Activated T-helper 2 cell treated with anti-CD3 and anti-CD28 coated beads, Interferon-gamma antibody, Interleukin-2, Interleukin-4, amounts not matched to agents 10 μg/mL and 5 μg/mL and 100 μg/mL, durations not matched to agents 14 hours and 24 hours and 36 hours (primary cell): ENCODE results near the gene GLIPR1L2. TPM values are rescaled to one million over a fixed set of nuclear protein-coding genes. Genes with fewer than 3 reads are reported as not detected.
"Not testable (repeated sequence)": the region's sequence is repeated elsewhere in the genome, so short reads cannot be mapped to it uniquely, and the experiment has no call there.

ENCODE experiments used
- DNase-seq: peaks from one replicate; pipeline ENCODE4 v3.0.0; 2021; ENCODE audit warnings: low spot score
- H3K27ac Mint-ChIP-seq: one replicate; pipeline ENCODE4 v1.8.0; 2021; ENCODE audit warnings: mixed read lengths
- H3K27me3 Mint-ChIP-seq: one replicate; pipeline ENCODE4 v1.8.0; 2021; ENCODE audit warnings: low read depth, mixed read lengths
- H3K36me3 Mint-ChIP-seq: one replicate; pipeline ENCODE4 v1.8.0; 2021; ENCODE audit warnings: low read depth, mixed read lengths
- H3K4me1 Mint-ChIP-seq: one replicate; pipeline ENCODE4 v1.8.0; 2021; ENCODE audit warnings: low read depth, mixed read lengths
- H3K4me3 Mint-ChIP-seq: one replicate; pipeline ENCODE4 v1.8.0; 2021; ENCODE audit warnings: low read depth, mild to moderate bottlenecking, moderate library complexity, mixed read lengths
- H3K9me3 Mint-ChIP-seq: one replicate; pipeline ENCODE4 v1.8.0; 2021; ENCODE audit warnings: mixed read lengths
- intact Hi-C: fragments of 100-400 bp; cut with micrococcal nuclease; formaldehyde crosslinking; loops from one replicate; pipeline ENCODE4 v1.15.1; 2023
- total RNA-seq: library from RNA; stranded (reverse); gene quantifications from 2 replicates; pipeline ENCODE4 v1.2.3, GENCODE V29; 2022

Gene GLIPR1L2
- total RNA-seq, 1 donor from 2014 or later = not detected

- Mint-ChIP-seq H3K27me3 (peaks cover 26% of the 10 kb centered on the region), H3K36me3 (peaks cover 12% of the 10 kb centered on the region), H3K9me3 (peaks cover 28% of the 10 kb centered on the region), H3K4me1 (peaks cover 21% of the 10 kb centered on the region), H3K27ac (peak overlapping the region; percentile 23)
- H3K4me3 Mint-ChIP-seq, DNase-seq, intact Hi-C loops: not testable (repeated sequence)
These were observed 67.0 kb downstream of the GLIPR1L2 start for GRCh38 chr12:75457866-75458265.

GRCh38 chr12:75459755-75460154 is 68.9 kb downstream of the GLIPR1L2 start:
- Mint-ChIP-seq H3K27me3 (peaks cover 24% of the 10 kb centered on the region), H3K4me3 (no peak overlapping the region), H3K4me1 (peaks cover 21% of the 10 kb centered on the region), H3K27ac (no peak overlapping the region), H3K36me3 (peaks cover 12% of the 10 kb centered on the region), H3K9me3 (peaks cover 28% of the 10 kb centered on the region)
- DNase-seq = no peak
- intact Hi-C loops = no loop called here

- intact Hi-C loops = no loop called here
- Mint-ChIP-seq H3K36me3 (peaks cover 12% of the 10 kb centered on the region), H3K27me3 (peaks cover 20% of the 10 kb centered on the region), H3K27ac (no peak overlapping the region), H3K4me1 (peaks cover 21% of the 10 kb centered on the region), H3K4me3 (no peak overlapping the region), H3K9me3 (peaks cover 28% of the 10 kb centered on the region)
- DNase-seq = no peak
These were observed 69.3 kb downstream of the GLIPR1L2 start for GRCh38 chr12:75460204-75460603.

GRCh38 chr12:75471902-75472890 is 81.3 kb downstream of the GLIPR1L2 start:
- DNase-seq = no peak
- peaks cover 32% of the 10 kb centered on the region for H3K27me3 Mint-ChIP-seq
- no peaks in the 10 kb centered on the region for H3K9me3 Mint-ChIP-seq
- no peak overlapping the region for H3K27ac Mint-ChIP-seq
- no peak overlapping the region for H3K4me3 Mint-ChIP-seq
- peaks cover 7% of the 10 kb centered on the region for H3K4me1 Mint-ChIP-seq
- no peaks in the 10 kb centered on the region for H3K36me3 Mint-ChIP-seq
- intact Hi-C loops = no loop called here

GRCh38 chr12:75474116-75474515 is 83.2 kb downstream of the GLIPR1L2 start:
- Mint-ChIP-seq H3K4me3 (no peak overlapping the region), H3K9me3 (no peaks in the 10 kb centered on the region), H3K36me3 (no peaks in the 10 kb centered on the region), H3K27ac (no peak overlapping the region), H3K4me1 (peaks cover 20% of the 10 kb centered on the region), H3K27me3 (peaks cover 29% of the 10 kb centered on the region)
- no peak for DNase-seq
- intact Hi-C loops = no loop called here

GRCh38 chr12:75476071-75476470 is 85.2 kb downstream of the GLIPR1L2 start:
- H3K27me3 Mint-ChIP-seq = peaks cover 26% of the 10 kb centered on the region
- peaks cover 37% of the 10 kb centered on the region for H3K4me1 Mint-ChIP-seq
- intact Hi-C loops = loop anchor here (5.0 kb wide), 2 partner anchors 166 to 871 kb away; partner anchors contain the start of gene BBS10
- no peak overlapping the region for H3K4me3 Mint-ChIP-seq
- H3K27ac Mint-ChIP-seq = no peak overlapping the region
- no peak for DNase-seq
- no peaks in the 10 kb centered on the region for H3K9me3 Mint-ChIP-seq
- H3K36me3 Mint-ChIP-seq = no peaks in the 10 kb centered on the region

GRCh38 chr12:75477137-75477536 is 86.2 kb downstream of the GLIPR1L2 start:
- Mint-ChIP-seq H3K4me3 (no peak overlapping the region), H3K9me3 (no peaks in the 10 kb centered on the region), H3K36me3 (no peaks in the 10 kb centered on the region), H3K27ac (no peak overlapping the region), H3K4me1 (peaks cover 48% of the 10 kb centered on the region), H3K27me3 (peaks cover 18% of the 10 kb centered on the region)
- intact Hi-C loops = loop anchor here (5.0 kb wide), 2 partner anchors 165 to 870 kb away; partner anchors contain the start of gene BBS10
- DNase-seq = no peak

- Mint-ChIP-seq H3K27me3 (peaks cover 13% of the 10 kb centered on the region), H3K4me1 (peaks cover 57% of the 10 kb centered on the region), H3K4me3 (no peak overlapping the region), H3K27ac (peak overlapping the region; percentile 52), H3K9me3 (no peaks in the 10 kb centered on the region), H3K36me3 (peaks cover under 1% of the 10 kb centered on the region)
- intact Hi-C loops = loop anchor here (1.0 to 5.0 kb wide), 4 partner anchors 132 to 869 kb away; partner anchors contain the start of gene BBS10
- no peak for DNase-seq
These were observed 87.4 kb downstream of the GLIPR1L2 start for GRCh38 chr12:75478116-75478794.

- Mint-ChIP-seq H3K27ac (peak overlapping the region; percentile 92), H3K36me3 (peaks cover 11% of the 10 kb centered on the region), H3K9me3 (no peaks in the 10 kb centered on the region), H3K4me3 (peak overlapping the region; percentile 87), H3K4me1 (peaks cover 70% of the 10 kb centered on the region), H3K27me3 (peaks cover 1% of the 10 kb centered on the region)
- DNase-seq = no peak
- intact Hi-C loops = loop anchor here (1.0 to 10.0 kb wide), 13 partner anchors 9 to 1079 kb away; partner anchors contain the start of genes BBS10, GLIPR1L1, GLIPR1L2 and KRR1
These were observed 89.1 kb downstream of the GLIPR1L2 start for GRCh38 chr12:75479963-75480461.

- intact Hi-C loops = loop anchor here (1.0 to 10.0 kb wide), 11 partner anchors 9 to 1078 kb away; partner anchors contain the start of genes GLIPR1L1, GLIPR1L2, KRR1 and OSBPL8
- peaks cover 73% of the 10 kb centered on the region for H3K4me1 Mint-ChIP-seq
- peak; percentile 64 for DNase-seq
- peaks cover 1% of the 10 kb centered on the region for H3K27me3 Mint-ChIP-seq
- H3K27ac Mint-ChIP-seq = peak within 1 kb of the TSS; percentile 92
- peaks cover 13% of the 10 kb centered on the region for H3K36me3 Mint-ChIP-seq
- no peaks in the 10 kb centered on the region for H3K9me3 Mint-ChIP-seq
- H3K4me3 Mint-ChIP-seq = peak within 1 kb of the TSS; percentile 87
These were observed 89.6 kb downstream of the GLIPR1L2 start, which contains the start of gene GLIPR1 for GRCh38 chr12:75480469-75480949. GLIPR1 (plus strand) TSS chr12:75480755; CDS start chr12:75480881, 126 bp downstream.

- Mint-ChIP-seq H3K36me3 (peaks cover 13% of the 10 kb centered on the region), H3K9me3 (no peaks in the 10 kb centered on the region), H3K4me3 (peak overlapping the region; percentile 87), H3K27ac (peak overlapping the region; percentile 92), H3K27me3 (peaks cover 1% of the 10 kb centered on the region), H3K4me1 (peaks cover 71% of the 10 kb centered on the region)
- intact Hi-C loops = loop anchor here (2.0 to 10.0 kb wide), 6 partner anchors 464 to 1078 kb away; partner anchors contain the start of gene OSBPL8
- no peak for DNase-seq
These were observed 90.3 kb downstream of the GLIPR1L2 start for GRCh38 chr12:75481013-75481705.
